Heart left ventricle (tissue), 16 donors: ENCODE results near the gene NCF2. TPM values are rescaled to one million over a fixed set of nuclear protein-coding genes. Genes with fewer than 3 reads are reported as not detected.

Experiments
- ATAC-seq, 4 donors: fragments of 200-7000 bp; cut with Tn5 transposase; one replicate each; pipeline ENCODE4 v1.9.1; 2020 to 2022; ENCODE audit warnings: moderate library complexity in 4 of 4, mild to moderate bottlenecking in 3 of 4, moderate number of reproducible peaks in 1 of 4
- DNase-seq, 5 donors: peaks; one replicate each; pipeline ENCODE4 v3.0.0-alpha.2; 2020
- H3K27ac ChIP-seq, 12 donors: fragments of 200-600 bp; sonication (generic) in 4 of 12; one replicate each; pipeline versions ENCODE4 v1.5.0 to v1.8.0; 2016 to 2022; ENCODE audit warnings: mild to moderate bottlenecking in 2 of 12
- H3K27me3 ChIP-seq, 9 donors: fragments of 200-600 bp; sonication (generic) in 2 of 9; one replicate each; pipeline versions ENCODE4 v1.5.1 to v1.8.0; 2016 to 2022; ENCODE audit warnings: mild to moderate bottlenecking in 3 of 9
- H3K36me3 ChIP-seq, 9 donors: fragments of 200-600 bp; sonication (generic) in 2 of 9; one replicate each; pipeline versions ENCODE4 v1.5.0 to v1.8.0; 2018 to 2022; ENCODE audit warnings: mild to moderate bottlenecking in 2 of 9
- H3K4me1 ChIP-seq, 12 donors: fragments of 200-600 bp; sonication (generic) in 4 of 12; one replicate each; pipeline versions ENCODE4 v1.5.0 to v1.8.0; 2016 to 2022; ENCODE audit warnings: mild to moderate bottlenecking in 3 of 12
- H3K4me3 ChIP-seq, 12 donors: fragments of 200-600 bp; sonication (generic) in 4 of 12; one replicate each; pipeline versions ENCODE4 v1.5.0 to v1.8.0; 2017 to 2022; ENCODE audit warnings: mild to moderate bottlenecking in 9 of 12, moderate library complexity in 4 of 12
- H3K9me3 ChIP-seq, 12 donors: fragments of 200-600 bp; sonication (generic) in 4 of 12; one replicate each; pipeline versions ENCODE4 v1.5.0 to v1.8.0; 2016 to 2022; ENCODE audit warnings: mild to moderate bottlenecking in 1 of 12
- CTCF ChIP-seq, 12 donors: fragments of 200-600 bp; sonication (generic) in 4 of 12; IDR thresholded peaks; one replicate each; pipeline versions ENCODE4 v1.5.0 to v1.8.0; 2018 to 2022; ENCODE audit warnings: antibody characterized with exemption in 12 of 12, mild to moderate bottlenecking in 5 of 12
- POLR2A ChIP-seq, 2 donors: fragments of 450-650 bp; IDR thresholded peaks; one replicate each; pipeline ENCODE4 v1.6.1; 2017; ENCODE audit warnings: antibody characterized with exemption in 2 of 2, mild to moderate bottlenecking in 2 of 2, moderate library complexity in 2 of 2
- WGBS, 4 donors: extraction: QIAGEN DNeasy Blood & Tissue Kit in 2 of 4; methylation state at CpG; one replicate each; pipeline versions ENCODE4 v1.1.5 to v1.1.7; 2013 to 2018; 5-methylcytosine and 5-hydroxymethylcytosine counted together
- intact Hi-C, 10 donors: fragments of 100-400 bp; cut with DNase I; formaldehyde crosslinking; loops; one replicate each; pipeline versions ENCODE4 v1.11.1 to v1.14.2; 2022
- polyA plus RNA-seq, 2 donors: library from polyadenylated mRNA; stranded (reverse); fragments of 200-250 nt; gene quantifications; one replicate each; pipeline ENCODE4 v1.2.3, GENCODE V29; 2013
- total RNA-seq, 9 donors: library from RNA; depleted of rRNA in 2 of 9; stranded (reverse); fragments of >200 nt in 2 of 9; fragmentation: NEBNext Ultra II Directional in 3 of 9; extraction: Animal tissue kit (Norgen Biotek cat#: 25700) in 3 of 9; gene quantifications; one replicate each; pipeline versions ENCODE4 v1.1.0 to v1.2.4, GENCODE V29; 2016 to 2023
- donor health status: ischemic (EF 13 %, LVEDD 7.1; RV severe dilation, severe dysfunction).
- donor health status: healthy with polysubstance abuse.
- donor health status: DM: no; HTN: yes; CAD: no.
- donor health status: DM: no; HTN: no; CAD: no.
- donor health status: ischemic (EF 25% LVEDD 6.9; RV normal size, moderate dysfunction).
- donor health status: ischemic (EF 25% LVEDD 5.7; RV mildly dilated, moderate dysfunction).
- donor health status: healthy.
- donor health status: DM: yes; HTN: yes; CAD: no.
- donor health status: ischemic (EF 35%, LVEDD 5.7; RV mildly dilated, moderate dysfunction).
- donor health status: nonischemic (EF 11% LVEDD 7.7; RV severe dilation, severe dysfunction).
- donor health status: DM: yes; HTN: yes; CAD: no.
- donor health status: PGD.
- donor health status: ischemic (EF 29% LVEDD 5.4; RV normal size, mild dysfunction).
- donor health status: nonischemic (EF 23%, LVEDD 6.1; RV moderate dilation, normal function).

The NCF2 gene
- total and polyA plus RNA-seq, 11 donors: 1.3 to 51.2 (median 4.8) TPM

GRCh38 chr1:183634429-183635065 is 44.3 kb upstream of the NCF2 start:
- TF ChIP-seq CTCF (IDR thresholded peaks at IDR 0.05) (no peak), POLR2A (IDR thresholded peaks at IDR 0.05) (no peak)
- WGBS, 4 donors: 0 to 1% (median 1%) methylated on average over 10 of the region's 10 CpGs
- H3K27me3 ChIP-seq: no peaks in the 10 kb centered on the region
- peaks cover 0 to 34% (median 28%) of the 10 kb centered on the region in 9 donors for H3K36me3 ChIP-seq
- peak overlapping the region; percentile 66 to 97 (median 84) for H3K4me3 ChIP-seq
- ATAC-seq (no peak), DNase-seq (no peak)
- H3K4me1 ChIP-seq: peaks cover 0 to 60% (median 40%) of the 10 kb centered on the region in 12 donors
- no peaks in the 10 kb centered on the region for H3K9me3 ChIP-seq
- peak overlapping the region; percentile 82 to 99 (median 94) for H3K27ac ChIP-seq
- intact Hi-C loops: loop anchor here in 4 of 10 donors (5.0 to 10.0 kb wide), 2 partner anchors 162 to 350 kb away; partner anchors contain the start of gene SMG7 (in 3 of the 4)

- no peak for ATAC-seq
- Histone ChIP-seq H3K4me3 (peak overlapping the region; percentile 12 to 97 (median 83)), H3K9me3 (no peaks in the 10 kb centered on the region), H3K4me1 (peaks cover 0 to 67% (median 40%) of the 10 kb centered on the region in 12 donors), H3K27me3 (no peaks in the 10 kb centered on the region), H3K27ac (peak overlapping the region; percentile 42 to 99 (median 94)), H3K36me3 (peaks cover 0 to 41% (median 36%) of the 10 kb centered on the region in 9 donors)
- TF ChIP-seq CTCF (IDR thresholded peaks at IDR 0.05): peak in 10 of 12 donors; percentile 29 to 62 (median 53)
- peak in 1 of 2 donors; percentile 23 for TF ChIP-seq POLR2A (IDR thresholded peaks at IDR 0.05)
- 0% methylated on average over 1 of the region's 1 CpG for WGBS, 4 donors
- DNase-seq: no peak
- intact Hi-C loops: loop anchor here in 2 of 10 donors (5.0 to 10.0 kb wide), 2 partner anchors 162 to 349 kb away; partner anchors contain the start of gene SMG7 (in 1 of the 2)
These were observed 43.6 kb upstream of the NCF2 start for GRCh38 chr1:183633676-183634343.

GRCh38 chr1:183632964-183633363 is 42.7 kb upstream of the NCF2 start:
- Histone ChIP-seq H3K9me3 (no peaks in the 10 kb centered on the region), H3K27me3 (no peaks in the 10 kb centered on the region), H3K4me1 (peaks cover 0 to 75% (median 44%) of the 10 kb centered on the region in 12 donors), H3K36me3 (peaks cover 0 to 50% (median 43%) of the 10 kb centered on the region in 9 donors), H3K4me3 (peak overlapping the region in 10 of 12 donors; percentile 66 to 97 (median 83)), H3K27ac (peak overlapping the region in 11 of 12 donors; percentile 1 to 99 (median 95))
- no peak for ATAC-seq
- no peak for TF ChIP-seq POLR2A (IDR thresholded peaks at IDR 0.05)
- DNase-seq: no peak
- intact Hi-C loops: loop anchor here in 2 of 10 donors (5.0 to 10.0 kb wide), 2 partner anchors 161 to 348 kb away; partner anchors contain the start of gene SMG7 (in 1 of the 2)
- 11 to 21% (median 14%) methylated on average over 1 of the region's 1 CpG for WGBS, 4 donors

- 48 to 53% (median 51%) methylated on average over 2 of the region's 2 CpGs for WGBS, 4 donors
- DNase-seq: no peak
- Histone ChIP-seq H3K27me3 (no peaks in the 10 kb centered on the region), H3K27ac (peak overlapping the region in 6 of 12 donors; percentile 90 to 96 (median 95)), H3K9me3 (no peaks in the 10 kb centered on the region), H3K4me3 (peak overlapping the region in 9 of 12 donors; percentile 80 to 97 (median 83)), H3K36me3 (peaks cover 0 to 56% (median 50%) of the 10 kb centered on the region in 9 donors), H3K4me1 (peaks cover 0 to 80% (median 49%) of the 10 kb centered on the region in 12 donors)
- no peak for ATAC-seq
- TF ChIP-seq POLR2A (IDR thresholded peaks at IDR 0.05): no peak
- TF ChIP-seq CTCF (IDR thresholded peaks at IDR 0.05): no peak
- intact Hi-C loops: loop anchor here in 2 of 10 donors (5.0 to 10.0 kb wide), 2 partner anchors 160 to 347 kb away; partner anchors contain the start of gene SMG7 (in 1 of the 2)
These were observed 41.9 kb upstream of the NCF2 start for GRCh38 chr1:183632114-183632513.
